Thyroid gland (tissue), 4 donors: ENCODE measurements around the gene DIO3. TPM values are rescaled to one million over a fixed set of nuclear protein-coding genes. Genes with fewer than 3 reads are reported as not detected.

Experiments
- DNase-seq, 2 donors: peaks; one replicate each; pipeline ENCODE4 v3.0.0-alpha.2; 2019
- H3K27ac ChIP-seq, 3 donors: fragments of 200-600 bp; sonication (generic); 1 replicate in 2 of 3; 2 replicates in 1 of 3; pipeline ENCODE4 v1.5.1; 2016 to 2019; ENCODE audit warnings: mild to moderate bottlenecking in 1 of 3, moderate library complexity in 1 of 3
- H3K27me3 ChIP-seq: fragments of 200-600 bp; sonication (generic); one replicate; pipeline ENCODE4 v1.5.1; 2019
- H3K36me3 ChIP-seq, 2 donors: fragments of 200-600 bp; sonication (generic); one replicate each; pipeline ENCODE4 v1.5.1; 2016 to 2019
- H3K4me1 ChIP-seq, 2 donors: fragments of 200-600 bp; sonication (generic); one replicate each; pipeline ENCODE4 v1.5.1; 2017 to 2019
- H3K4me3 ChIP-seq, 3 donors: fragments of 200-600 bp; sonication (generic); replicated peaks in 1 of 3; 1 replicate in 2 of 3; 2 replicates in 1 of 3; pipeline ENCODE4 v1.5.1; 2016; ENCODE audit warnings: mild to moderate bottlenecking in 1 of 3
- H3K9me3 ChIP-seq: fragments of 200-600 bp; sonication (generic); one replicate; pipeline ENCODE4 v1.5.1; 2017
- POLR2A ChIP-seq, 2 donors: fragments of 450-650 bp; IDR thresholded peaks; one replicate each; pipeline ENCODE4 v1.6.1; 2017; ENCODE audit warnings: antibody characterized with exemption in 2 of 2, mild to moderate bottlenecking in 2 of 2, moderate library complexity in 1 of 2
- WGBS, 2 donors: methylation state at CpG; one replicate each; pipeline ENCODE4 v1.1.5; 2017; 5-methylcytosine and 5-hydroxymethylcytosine counted together
- intact Hi-C: fragments of 100-400 bp; cut with DNase I; formaldehyde crosslinking; loops from one replicate; pipeline ENCODE4 v1.15.1; 2023
- total RNA-seq, 4 donors: library from RNA; depleted of rRNA; stranded (reverse); fragments of >200 nt; gene quantifications; one replicate each; pipeline ENCODE4 v1.2.3, GENCODE V29; 2016
- TF ChIP-seq, protein P1 (sequence below), 6 experiments: fragments of 200-600 bp in 3 of 6; fragments of 450-650 bp in 3 of 6; sonication (generic) in 3 of 6; IDR thresholded peaks; one replicate each; pipeline ENCODE4 v1.5.1; 2016 to 2019; ENCODE audit warnings: antibody characterized with exemption in 6 of 6, mild to moderate bottlenecking in 2 of 6, inconsistent platforms in 1 of 6, moderate library complexity in 1 of 6

The DIO3 gene
- total RNA-seq, 4 donors from 2014 or later: 7.0 to 10.7 (median 7.6) TPM

DNA sequence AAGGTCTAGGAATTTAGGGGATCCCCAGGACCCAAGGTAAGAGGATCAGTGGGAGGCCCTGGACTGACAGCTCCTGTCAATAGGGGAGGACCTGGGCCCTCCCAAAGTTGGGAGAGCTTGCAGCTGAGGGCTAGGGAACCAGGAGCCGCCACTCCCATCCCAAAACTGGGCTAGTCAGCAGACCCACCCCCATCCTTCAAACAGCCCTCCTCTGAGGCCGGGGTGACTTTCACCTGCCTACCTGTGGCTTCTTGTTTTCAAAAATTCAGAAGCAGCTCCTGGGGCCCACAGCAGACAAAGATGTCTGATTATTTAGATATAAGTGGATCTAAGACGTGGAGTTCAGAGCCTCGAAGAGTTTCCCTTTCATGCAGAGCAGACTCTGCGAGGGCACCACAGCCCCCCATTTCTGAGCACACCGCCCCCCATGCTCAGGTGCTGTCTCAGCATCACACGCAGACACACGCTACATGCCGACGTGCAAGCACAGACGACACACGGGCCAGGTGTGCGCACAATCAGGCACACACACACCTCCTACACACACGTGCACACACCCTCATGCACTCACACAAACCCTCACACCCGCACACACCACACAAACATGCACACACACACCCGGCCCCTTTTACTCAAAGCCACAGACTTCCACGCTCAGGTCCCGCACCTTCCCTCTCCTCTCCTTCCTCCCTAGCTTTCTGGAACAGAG is 21.9 kb downstream of the DIO3 start:
- no peak for DNase-seq

DNA sequence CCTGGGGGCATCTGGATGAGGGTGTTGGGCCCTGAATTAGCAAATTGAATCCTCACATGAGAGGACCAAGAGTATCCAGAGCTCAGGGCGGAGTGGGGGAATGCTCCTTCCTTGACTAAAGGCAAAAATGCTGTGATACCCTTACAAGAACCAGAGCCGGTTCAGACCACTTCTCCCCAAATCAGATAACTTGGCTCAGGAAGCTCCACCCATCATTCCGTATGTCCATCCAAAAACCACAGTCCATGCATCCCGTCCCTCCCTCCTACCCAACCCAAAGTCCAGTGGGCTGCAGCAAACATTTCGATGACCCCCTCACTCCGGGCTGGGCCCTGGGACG is 22.4 kb downstream of the DIO3 start:
- no peak for DNase-seq
- intact Hi-C loops: no loop called here
- 65 to 80% methylated on average over 7 of the region's 7 CpGs for WGBS, 2 donors
- H3K36me3 ChIP-seq: no peaks in the 10 kb centered on the region
- TF ChIP-seq, protein P1, sequence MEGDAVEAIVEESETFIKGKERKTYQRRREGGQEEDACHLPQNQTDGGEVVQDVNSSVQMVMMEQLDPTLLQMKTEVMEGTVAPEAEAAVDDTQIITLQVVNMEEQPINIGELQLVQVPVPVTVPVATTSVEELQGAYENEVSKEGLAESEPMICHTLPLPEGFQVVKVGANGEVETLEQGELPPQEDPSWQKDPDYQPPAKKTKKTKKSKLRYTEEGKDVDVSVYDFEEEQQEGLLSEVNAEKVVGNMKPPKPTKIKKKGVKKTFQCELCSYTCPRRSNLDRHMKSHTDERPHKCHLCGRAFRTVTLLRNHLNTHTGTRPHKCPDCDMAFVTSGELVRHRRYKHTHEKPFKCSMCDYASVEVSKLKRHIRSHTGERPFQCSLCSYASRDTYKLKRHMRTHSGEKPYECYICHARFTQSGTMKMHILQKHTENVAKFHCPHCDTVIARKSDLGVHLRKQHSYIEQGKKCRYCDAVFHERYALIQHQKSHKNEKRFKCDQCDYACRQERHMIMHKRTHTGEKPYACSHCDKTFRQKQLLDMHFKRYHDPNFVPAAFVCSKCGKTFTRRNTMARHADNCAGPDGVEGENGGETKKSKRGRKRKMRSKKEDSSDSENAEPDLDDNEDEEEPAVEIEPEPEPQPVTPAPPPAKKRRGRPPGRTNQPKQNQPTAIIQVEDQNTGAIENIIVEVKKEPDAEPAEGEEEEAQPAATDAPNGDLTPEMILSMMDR (IDR thresholded peaks at IDR 0.05): no peak
- no peak for TF ChIP-seq POLR2A (IDR thresholded peaks at IDR 0.05)
- no peak overlapping the region for H3K27ac ChIP-seq
- no peaks in the 10 kb centered on the region for H3K27me3 ChIP-seq
- H3K4me3 ChIP-seq: no peak overlapping the region
- H3K9me3 ChIP-seq: no peaks in the 10 kb centered on the region
- H3K4me1 ChIP-seq: no peaks in the 10 kb centered on the region

More for the DNA sequence above, 21.9 kb downstream of the DIO3 start:
- no peak for TF ChIP-seq POLR2A (IDR thresholded peaks at IDR 0.05)
- TF ChIP-seq, protein P1 (IDR thresholded peaks at IDR 0.05): no peak
- intact Hi-C loops: no loop called here
- H3K4me3 ChIP-seq: no peak overlapping the region
- WGBS, 2 donors: 93 to 94% methylated on average over 17 to 18 of the region's 18 CpGs
- no peak overlapping the region for H3K27ac ChIP-seq
- no peaks in the 10 kb centered on the region for H3K4me1 ChIP-seq
- H3K27me3 ChIP-seq: no peaks in the 10 kb centered on the region
- no peaks in the 10 kb centered on the region for H3K9me3 ChIP-seq
- no peaks in the 10 kb centered on the region for H3K36me3 ChIP-seq

DNA sequence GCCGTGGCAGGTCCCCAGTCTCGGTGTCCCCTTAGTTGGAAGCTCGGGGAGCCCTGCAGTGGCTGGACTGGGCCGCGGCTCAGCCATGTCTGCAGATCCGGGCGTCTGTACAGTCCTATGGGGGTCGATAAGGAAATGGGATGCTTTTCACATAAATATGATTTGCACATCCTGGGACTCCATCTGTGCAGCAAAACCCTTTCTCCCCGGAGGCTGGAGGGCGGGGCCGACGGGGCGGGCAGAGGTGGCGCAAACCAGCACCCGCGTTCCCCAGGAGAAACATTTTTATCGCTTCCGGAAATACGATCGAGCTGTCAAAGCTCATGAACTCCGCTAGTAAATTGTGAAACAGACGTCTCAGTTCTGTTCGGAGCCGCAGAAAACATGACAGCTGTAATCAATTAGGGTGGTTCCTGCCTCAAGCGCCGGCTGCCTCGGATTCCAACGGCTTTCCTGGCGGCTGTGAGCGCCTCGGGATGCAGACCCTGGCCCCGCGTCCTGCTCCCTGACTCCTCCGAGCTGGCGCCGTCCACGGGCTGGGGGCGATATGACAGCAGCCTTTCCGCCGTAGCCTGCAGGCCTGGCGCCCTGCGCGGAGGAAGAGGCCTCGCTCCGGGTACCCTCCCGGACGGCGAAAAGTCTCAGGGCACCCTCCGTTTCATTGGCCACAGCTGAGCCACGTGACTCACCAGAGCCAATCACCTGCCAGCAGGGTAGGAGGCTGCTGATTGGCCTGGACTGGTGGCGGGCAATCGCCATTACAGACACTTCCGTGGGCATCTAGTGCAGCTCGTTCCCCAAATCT is 23.0 kb downstream of the DIO3 start:
- Histone ChIP-seq H3K36me3 (no peaks in the 10 kb centered on the region), H3K27ac (no peak overlapping the region), H3K27me3 (no peaks in the 10 kb centered on the region), H3K9me3 (no peaks in the 10 kb centered on the region), H3K4me1 (no peaks in the 10 kb centered on the region), H3K4me3 (no peak overlapping the region)
- intact Hi-C loops: no loop called here
- 81 to 82% methylated on average over 40 to 54 of the region's 54 CpGs for WGBS, 2 donors
- no peak for DNase-seq
- TF ChIP-seq, protein P1 (IDR thresholded peaks at IDR 0.05): no peak
- no peak for TF ChIP-seq POLR2A (IDR thresholded peaks at IDR 0.05)

DNA sequence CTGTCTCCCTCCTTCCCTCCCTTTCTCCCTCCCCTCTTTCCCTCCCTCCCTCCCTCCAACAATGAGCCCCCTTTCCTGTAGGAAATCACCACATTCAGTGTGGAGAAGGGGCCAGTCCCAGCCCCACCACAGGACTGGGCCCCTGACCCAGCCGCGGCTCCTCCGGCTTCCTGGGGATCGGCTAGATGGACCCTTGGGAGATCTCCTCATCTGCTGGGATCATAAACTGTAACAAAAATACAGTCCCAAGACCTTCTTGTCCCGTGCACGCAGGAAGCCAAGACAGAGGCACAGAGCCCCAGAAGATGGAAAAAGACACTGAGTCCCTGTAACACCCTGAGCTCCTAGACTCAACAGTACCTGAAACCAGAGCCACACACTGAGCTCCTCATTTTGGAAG is 23.9 kb downstream of the DIO3 start:
- Histone ChIP-seq H3K4me3 (no peak overlapping the region), H3K4me1 (no peaks in the 10 kb centered on the region), H3K9me3 (no peaks in the 10 kb centered on the region), H3K27ac (no peak overlapping the region), H3K27me3 (no peaks in the 10 kb centered on the region), H3K36me3 (no peaks in the 10 kb centered on the region)
- 81 to 88% methylated on average over 6 of the region's 6 CpGs for WGBS, 2 donors
- intact Hi-C loops: no loop called here
- TF ChIP-seq, protein P1 (IDR thresholded peaks at IDR 0.05): no peak
- TF ChIP-seq POLR2A (IDR thresholded peaks at IDR 0.05): no peak
- DNase-seq: no peak
